HL-60 (cell line): ENCODE data around the gene SNCG.

Experiments
- DNase-seq, 2 experiments: peaks; one replicate each; pipeline ENCODE4 v3.0.0-alpha.2; 2010 to 2020; ENCODE audit warnings: low read depth in 1 of 2, low spot score in 1 of 2
- H3K27ac ChIP-seq: fragments of 250-450 bp; sonication (Bioruptor Pico); replicated peaks from 2 replicates; pipeline ENCODE4 v1.5.1; 2020; ENCODE audit warnings: mild to moderate bottlenecking, moderate library complexity
- H3K27me3 ChIP-seq: fragments of 250-450 bp; sonication (Bioruptor Pico); 2 replicates; pipeline ENCODE4 v1.5.1; 2021; ENCODE audit warnings: mild to moderate bottlenecking, moderate library complexity; ENCODE audit not compliant: insufficient read depth, poor library complexity, severe bottlenecking
- H3K4me3 ChIP-seq: replicated peaks from 2 replicates; pipeline ENCODE4 v1.5.1; 2011; ENCODE audit warnings: mild to moderate bottlenecking, control low read depth, low read length; ENCODE audit not compliant: insufficient read depth
- CTCF ChIP-seq: IDR thresholded peaks from one replicate; pipeline ENCODE4 v1.5.1; 2011; ENCODE audit warnings: low read length, control low read depth, inconsistent platforms; ENCODE audit not compliant: insufficient read depth
- GABPA ChIP-seq: IDR thresholded peaks from 2 replicates; pipeline ENCODE4 v1.6.1; 2012; ENCODE audit warnings: low read depth
- POLR2AphosphoS5 ChIP-seq: IDR thresholded peaks from 2 replicates; pipeline ENCODE4 v1.6.1; 2012; ENCODE audit warnings: low read depth
- REST ChIP-seq: IDR thresholded peaks from 2 replicates; pipeline ENCODE4 v1.6.1; 2012; ENCODE audit warnings: low read depth; ENCODE audit not compliant: insufficient replicate concordance
- SPI1 ChIP-seq: IDR thresholded peaks from 2 replicates; pipeline ENCODE4 v1.6.1; 2012; ENCODE audit warnings: low read depth, mild to moderate bottlenecking, borderline replicate concordance

The SNCG gene

GRCh38 chr10:86940677-86941076, 17.7 kb upstream of the SNCG start:
- H3K27ac ChIP-seq: no peak overlapping the region
- no peak for DNase-seq
- TF ChIP-seq GABPA (no peak), POLR2AphosphoS5 (no peak), CTCF (no peak), REST (no peak), SPI1 (no peak)
- no peaks in the 10 kb centered on the region for H3K27me3 ChIP-seq
- H3K4me3 ChIP-seq: no peak overlapping the region

- H3K27ac ChIP-seq: no peak overlapping the region
- H3K4me3 ChIP-seq: no peak overlapping the region
- no peak for DNase-seq
- TF ChIP-seq POLR2AphosphoS5 (no peak), CTCF (no peak), SPI1 (no peak), GABPA (no peak), REST (no peak)
- no peaks in the 10 kb centered on the region for H3K27me3 ChIP-seq
Observed at GRCh38 chr10:86941426-86941825, 17.0 kb upstream of the SNCG start.

- Histone ChIP-seq H3K4me3 (no peak overlapping the region), H3K27me3 (no peaks in the 10 kb centered on the region), H3K27ac (no peak overlapping the region)
- DNase-seq: no peak
- no peak for TF ChIP-seq CTCF
- TF ChIP-seq REST: no peak
- TF ChIP-seq SPI1: no peak
- no peak for TF ChIP-seq POLR2AphosphoS5
- TF ChIP-seq GABPA: no peak
Observed at GRCh38 chr10:86941991-86942421, 16.4 kb upstream of the SNCG start.
